Measurements from ENCODE around the gene SP2.

GRCh38 chr17:47882247-47882646 lies 13.8 kb upstream of the SP2 start:
- TF ChIP-seq CTCF (IDR thresholded peaks at IDR 0.05) (no peak), POLR2A (IDR thresholded peaks at IDR 0.05) (no peak)

Data from thyroid gland (tissue), 4 donors.